Tracheal epithelial cell (primary cell): ENCODE results near the gene PCDHA13. TPM values are rescaled to one million over a fixed set of nuclear protein-coding genes. Genes with fewer than 3 reads are reported as not detected.

Experiments
- total RNA-seq: library from RNA; depleted of rRNA; stranded (reverse); fragments of >200 nt; gene quantifications from 2 replicates; pipeline ENCODE4 v1.2.1, GENCODE V29; 2014

Gene PCDHA13
- 0.24 TPM in 1 of 2 replicates, not detected in the other for total RNA-seq

GRCh38 chr5:140881889-140882590 lies at the start of gene PCDHA13:
PCDHA13 (plus strand) TSS chr5:140882124; CDS start chr5:140882269, 145 bp downstream.

GRCh38 chr5:140833993-140834392 lies 47.9 kb upstream of the PCDHA13 start, which contains the start of gene PCDHA7:
PCDHA7 (plus strand) TSS chr5:140834269; CDS start chr5:140834384, 115 bp downstream.

GRCh38 chr5:140840978-140841962 lies 40.7 kb upstream of the PCDHA13 start, which contains the start of gene PCDHA8:
PCDHA8 (plus strand) TSS chr5:140841187; CDS start chr5:140841322, 135 bp downstream.

GRCh38 chr5:140848139-140849102 lies 33.5 kb upstream of the PCDHA13 start, which contains the start of gene PCDHA9:
PCDHA9 (plus strand) TSS chr5:140848382; CDS start chr5:140848496, 114 bp downstream.

GRCh38 chr5:140855772-140856674 lies 25.9 kb upstream of the PCDHA13 start, which contains the start of gene PCDHA10:
PCDHA10 (plus strand) TSS chr5:140855897; CDS start chr5:140856049, 152 bp downstream.

GRCh38 chr5:140868721-140869554 lies 13.0 kb upstream of the PCDHA13 start, which contains the start of gene PCDHA11:
PCDHA11 (plus strand) TSS chr5:140868957; CDS start chr5:140869104, 147 bp downstream.

GRCh38 chr5:140875085-140876065 lies 6.5 kb upstream of the PCDHA13 start, which contains the start of gene PCDHA12:
PCDHA12 (plus strand) TSS chr5:140875308; CDS start chr5:140875473, 165 bp downstream.

GRCh38 chr5:140925806-140926442 lies 44.0 kb downstream of the PCDHA13 start, which contains the start of gene PCDHAC1:
PCDHAC1 (plus strand) TSS chr5:140926299; CDS start chr5:140926893, 594 bp downstream.

Other genes starting within 250 kb of the PCDHA13 start
- gene CD14, start 248.9 kb upstream of the PCDHA13 start, total RNA-seq, result 1.4 and 6.8 TPM in 2 replicates
- gene TMCO6, start 242.7 kb upstream of the PCDHA13 start, total RNA-seq, result 9.9 and 26.2 TPM in 2 replicates
- gene NDUFA2, start 234.5 kb upstream of the PCDHA13 start, total RNA-seq, result 26.5 and 27.9 TPM in 2 replicates
- gene IK, start 234.3 kb upstream of the PCDHA13 start, total RNA-seq, result 62.4 and 66.5 TPM in 2 replicates
- 31.5 and 57.8 TPM in 2 replicates for gene WDR55, start 217.2 kb upstream of the PCDHA13 start, total RNA-seq
- gene DND1, start 208.5 kb upstream of the PCDHA13 start, total RNA-seq, result 0.43 TPM in 1 of 2 replicates, not detected in the other
- 36.7 and 59.8 TPM in 2 replicates for gene HARS1, start 190.8 kb upstream of the PCDHA13 start, total RNA-seq
- 30.9 and 45.3 TPM in 2 replicates for gene HARS2, start 190.7 kb upstream of the PCDHA13 start, total RNA-seq
- 44.5 and 49.2 TPM in 2 replicates for gene ZMAT2, start 181.7 kb upstream of the PCDHA13 start, total RNA-seq
- gene PCDHA1, start 96.0 kb upstream of the PCDHA13 start, total RNA-seq, result not detected in 2 replicates
- not detected in 2 replicates for gene PCDHA2, start 87.3 kb upstream of the PCDHA13 start, total RNA-seq
- under 0.01 TPM in 2 replicates for gene PCDHA3, start 81.1 kb upstream of the PCDHA13 start, total RNA-seq
- gene PCDHA4, start 75.1 kb upstream of the PCDHA13 start, total RNA-seq, result 0.21 and 1.2 TPM in 2 replicates
- gene PCDHA5, start 60.5 kb upstream of the PCDHA13 start, total RNA-seq, result not detected in 2 replicates
- gene PCDHA6, start 54.2 kb upstream of the PCDHA13 start, total RNA-seq, result 0.43 and 0.48 TPM in 2 replicates
- gene PCDHA7, start 47.9 kb upstream of the PCDHA13 start, total RNA-seq, result under 0.01 and 0.48 TPM in 2 replicates
- gene PCDHA8, start 40.9 kb upstream of the PCDHA13 start, total RNA-seq, result not detected in 2 replicates
- under 0.01 TPM in 2 replicates for gene PCDHA9, start 33.7 kb upstream of the PCDHA13 start, total RNA-seq
- gene PCDHA10, start 26.2 kb upstream of the PCDHA13 start, total RNA-seq, result under 0.01 and 0.48 TPM in 2 replicates
- 0.48 and 1.7 TPM in 2 replicates for gene PCDHA11, start 13.2 kb upstream of the PCDHA13 start, total RNA-seq
- gene PCDHA12, start 6.8 kb upstream of the PCDHA13 start, total RNA-seq, result 0.21 and 0.48 TPM in 2 replicates
- gene PCDHAC1, start 44.2 kb downstream of the PCDHA13 start, total RNA-seq, result 0.48 and 0.85 TPM in 2 replicates
- 1.9 and 16.0 TPM in 2 replicates for gene PCDHAC2, start 84.4 kb downstream of the PCDHA13 start, total RNA-seq
- gene PCDHB1, start 169.2 kb downstream of the PCDHA13 start, total RNA-seq, result not detected in 2 replicates
- 0.43 and 1.4 TPM in 2 replicates for gene PCDHB2, start 212.5 kb downstream of the PCDHA13 start, total RNA-seq
- gene PCDHB3, start 218.3 kb downstream of the PCDHA13 start, total RNA-seq, result 0.21 and 0.48 TPM in 2 replicates
- under 0.01 TPM in 1 of 2 replicates, not detected in the other for gene PCDHB4, start 239.7 kb downstream of the PCDHA13 start, total RNA-seq